SH-SY5Y (cell line): ENCODE measurements around the gene LEAP2.

ENCODE experiments used
- GATA2 ChIP-seq: IDR thresholded peaks from 2 replicates; pipeline ENCODE4 v1.6.1; 2011; ENCODE audit warnings: mild to moderate bottlenecking, low read depth, low read length
- GATA3 ChIP-seq: IDR thresholded peaks from 2 replicates; pipeline ENCODE4 v1.6.1; 2011; ENCODE audit warnings: low read depth, mild to moderate bottlenecking, low read length, moderate library complexity

GRCh38 chr5:132850066-132850465 is 23.4 kb upstream of the LEAP2 start:
- TF ChIP-seq GATA3 (no peak), GATA2 (no peak)
